Activated naive CD8-positive, alpha-beta T cell treated with anti-CD3 and anti-CD28 coated beads for 36 hours (primary cell): Measurements from ENCODE around the gene CYTH2. TPM values are rescaled to one million over a fixed set of nuclear protein-coding genes. Genes with fewer than 3 reads are reported as not detected.
"Not testable (repeated sequence)": the region's sequence is repeated elsewhere in the genome, so short reads cannot be mapped to it uniquely, and the experiment has no call there.

Experiments
- DNase-seq: peaks from one replicate; pipeline ENCODE4 v3.0.0; 2021
- H3K27ac Mint-ChIP-seq: one replicate; pipeline ENCODE4 v1.8.0; 2022; ENCODE audit warnings: mild to moderate bottlenecking, moderate library complexity, mixed read lengths
- H3K27me3 Mint-ChIP-seq: one replicate; pipeline ENCODE4 v1.8.0; 2022; ENCODE audit warnings: mild to moderate bottlenecking, mixed read lengths
- H3K36me3 Mint-ChIP-seq: one replicate; pipeline ENCODE4 v1.8.0; 2021; ENCODE audit warnings: mild to moderate bottlenecking, mixed read lengths
- H3K4me1 Mint-ChIP-seq: one replicate; pipeline ENCODE4 v1.8.0; 2021; ENCODE audit warnings: mixed read lengths
- H3K4me3 Mint-ChIP-seq: one replicate; pipeline ENCODE4 v1.8.0; 2022; ENCODE audit warnings: mild to moderate bottlenecking, moderate library complexity, mixed read lengths
- H3K9me3 Mint-ChIP-seq: one replicate; pipeline ENCODE4 v1.8.0; 2022; ENCODE audit warnings: mixed read lengths
- total RNA-seq, 2 experiments: library from RNA; stranded (reverse); gene quantifications; one replicate each; pipeline ENCODE4 v1.2.3, GENCODE V29; 2021

The CYTH2 gene
- total RNA-seq, 2 experiments from 2014 or later: 18.2 to 21.7 TPM

DNA sequence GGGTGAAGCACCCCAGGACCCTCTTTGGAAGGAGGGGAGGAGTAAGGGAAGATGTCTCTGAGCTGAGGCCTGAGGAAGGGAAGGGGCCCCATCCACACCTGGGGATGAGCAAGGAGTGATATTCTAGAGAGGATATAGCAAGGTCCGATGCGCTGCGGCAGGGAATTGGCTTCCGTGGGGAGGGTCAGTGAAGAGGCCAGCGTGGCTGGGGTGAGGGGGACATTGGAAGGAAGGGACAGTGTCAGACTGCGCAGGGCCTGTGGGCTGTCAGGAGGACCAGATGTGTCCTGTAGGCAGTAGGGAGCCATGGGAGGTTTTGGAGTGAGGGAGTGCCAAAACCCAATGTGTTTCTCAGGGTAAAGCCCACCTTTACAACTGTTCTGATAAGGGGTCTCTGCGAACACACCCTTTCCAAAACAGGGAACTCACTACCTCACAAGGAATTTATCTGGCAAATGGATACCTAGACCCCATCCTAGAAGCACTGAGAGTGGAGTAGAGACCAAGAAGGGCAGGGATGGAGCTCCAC, 38.8 kb downstream of the CYTH2 start:
- H3K4me3 Mint-ChIP-seq: no peak overlapping the region
- DNase-seq: no peak
- H3K36me3 Mint-ChIP-seq: no peaks in the 10 kb centered on the region
- no peak overlapping the region for H3K27ac Mint-ChIP-seq
- peaks cover 7% of the 10 kb centered on the region for H3K4me1 Mint-ChIP-seq
- H3K9me3 Mint-ChIP-seq: no peaks in the 10 kb centered on the region
- no peaks in the 10 kb centered on the region for H3K27me3 Mint-ChIP-seq

DNA sequence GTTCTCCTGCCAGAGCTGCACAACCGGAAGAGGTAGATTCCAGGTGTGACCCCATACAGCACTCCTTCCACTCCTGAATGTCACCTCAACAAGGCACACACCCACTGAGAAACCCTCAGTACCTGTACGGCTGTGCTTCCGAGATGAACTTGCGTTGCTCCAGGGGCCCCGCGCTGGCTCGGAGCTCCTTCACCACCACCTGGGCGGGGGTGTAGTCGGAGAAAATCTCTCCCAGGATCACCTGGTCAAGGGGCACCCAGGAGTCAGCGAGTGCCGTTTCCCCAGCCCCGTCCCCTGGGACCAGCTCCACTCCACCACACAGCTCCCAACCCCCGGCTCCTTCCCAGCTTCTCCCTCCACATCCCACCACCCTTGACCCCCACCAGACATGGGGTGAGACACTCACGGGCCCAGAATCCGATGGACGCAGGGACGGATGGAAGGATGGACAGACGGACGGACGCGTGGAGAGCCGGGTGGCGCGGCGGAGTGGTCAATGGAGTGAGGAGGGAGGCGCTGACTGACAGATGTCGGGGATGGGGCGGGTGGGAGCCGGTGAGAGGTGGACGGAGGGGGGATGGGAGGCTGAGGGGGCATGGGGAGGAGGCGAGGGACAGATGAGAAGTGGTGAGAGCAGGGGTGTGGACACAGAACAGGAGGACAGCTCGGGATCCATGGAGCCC, 39.7 kb downstream of the CYTH2 start:
- Mint-ChIP-seq H3K27ac (no peak overlapping the region), H3K9me3 (no peaks in the 10 kb centered on the region), H3K4me3 (no peak overlapping the region), H3K27me3 (no peaks in the 10 kb centered on the region), H3K36me3 (no peaks in the 10 kb centered on the region), H3K4me1 (peaks cover 8% of the 10 kb centered on the region)
- DNase-seq: no peak

- Mint-ChIP-seq H3K4me1 (peaks cover 11% of the 10 kb centered on the region), H3K27me3 (no peaks in the 10 kb centered on the region), H3K9me3 (no peaks in the 10 kb centered on the region), H3K27ac (no peak overlapping the region), H3K4me3 (no peak overlapping the region), H3K36me3 (no peaks in the 10 kb centered on the region)
- DNase-seq: no peak
Observed at GRCh38 chr19:48509467-48510194, 40.5 kb downstream of the CYTH2 start.

GRCh38 chr19:48510421-48511268, 41.5 kb downstream of the CYTH2 start:
- peak; percentile 73 for DNase-seq
- Mint-ChIP-seq H3K4me3 (peak overlapping the region; percentile 80), H3K27ac (no peak overlapping the region), H3K27me3 (no peaks in the 10 kb centered on the region), H3K4me1 (peaks cover 11% of the 10 kb centered on the region), H3K9me3 (no peaks in the 10 kb centered on the region), H3K36me3 (no peaks in the 10 kb centered on the region)

DNA sequence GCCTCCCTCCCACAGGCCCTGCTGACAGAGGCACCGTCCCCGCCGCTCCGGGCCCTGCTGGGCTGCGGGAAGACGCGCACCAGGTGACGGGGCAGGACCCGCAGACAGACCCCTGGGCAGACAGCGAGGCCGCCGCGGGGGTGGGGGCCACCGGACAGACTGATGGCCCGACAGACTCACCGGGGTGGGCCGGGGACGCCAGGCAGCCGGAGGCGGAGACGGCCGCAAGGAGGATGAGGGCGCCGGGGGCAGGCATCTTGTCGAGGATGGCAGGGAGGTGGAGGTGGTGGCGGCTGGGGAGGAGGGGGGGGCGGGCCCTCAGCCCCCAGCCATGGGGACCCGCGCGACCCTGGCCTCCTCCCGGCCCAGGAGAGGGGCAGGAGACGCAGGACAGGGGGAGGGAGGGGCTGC, 42.2 kb downstream of the CYTH2 start:
- H3K27ac Mint-ChIP-seq: no peak overlapping the region
- no peaks in the 10 kb centered on the region for H3K36me3 Mint-ChIP-seq
- DNase-seq: peak; percentile 35

GRCh38 chr19:48511800-48512503, 42.8 kb downstream of the CYTH2 start, which contains the start of gene LMTK3:
Gene LMTK3, minus strand, starts transcription at chr19:48511835. Its CDS starts 259 bp downstream, at chr19:48511576.
- peak; percentile 79 for DNase-seq
- H3K27ac Mint-ChIP-seq: no peak within 1 kb of the TSS
- H3K27me3 Mint-ChIP-seq: no peaks in the 10 kb centered on the region
- peak within 1 kb of the TSS; percentile 80 for H3K4me3 Mint-ChIP-seq
- peaks cover 11% of the 10 kb centered on the region for H3K4me1 Mint-ChIP-seq
- no peaks in the 10 kb centered on the region for H3K36me3 Mint-ChIP-seq
- no peaks in the 10 kb centered on the region for H3K9me3 Mint-ChIP-seq

More for the DNA sequence above, 42.2 kb downstream of the CYTH2 start:
- H3K4me3 Mint-ChIP-seq: peak overlapping the region; percentile 80
- no peaks in the 10 kb centered on the region for H3K9me3 Mint-ChIP-seq
- peaks cover 11% of the 10 kb centered on the region for H3K4me1 Mint-ChIP-seq
- no peaks in the 10 kb centered on the region for H3K27me3 Mint-ChIP-seq

GRCh38 chr19:48512504-48513288, 43.5 kb downstream of the CYTH2 start:
- H3K4me1 Mint-ChIP-seq: peaks cover 11% of the 10 kb centered on the region
- H3K4me3 Mint-ChIP-seq: no peak overlapping the region
- H3K36me3 Mint-ChIP-seq: no peaks in the 10 kb centered on the region
- no peak overlapping the region for H3K27ac Mint-ChIP-seq
- no peaks in the 10 kb centered on the region for H3K27me3 Mint-ChIP-seq
- no peaks in the 10 kb centered on the region for H3K9me3 Mint-ChIP-seq
- no peak for DNase-seq

DNA sequence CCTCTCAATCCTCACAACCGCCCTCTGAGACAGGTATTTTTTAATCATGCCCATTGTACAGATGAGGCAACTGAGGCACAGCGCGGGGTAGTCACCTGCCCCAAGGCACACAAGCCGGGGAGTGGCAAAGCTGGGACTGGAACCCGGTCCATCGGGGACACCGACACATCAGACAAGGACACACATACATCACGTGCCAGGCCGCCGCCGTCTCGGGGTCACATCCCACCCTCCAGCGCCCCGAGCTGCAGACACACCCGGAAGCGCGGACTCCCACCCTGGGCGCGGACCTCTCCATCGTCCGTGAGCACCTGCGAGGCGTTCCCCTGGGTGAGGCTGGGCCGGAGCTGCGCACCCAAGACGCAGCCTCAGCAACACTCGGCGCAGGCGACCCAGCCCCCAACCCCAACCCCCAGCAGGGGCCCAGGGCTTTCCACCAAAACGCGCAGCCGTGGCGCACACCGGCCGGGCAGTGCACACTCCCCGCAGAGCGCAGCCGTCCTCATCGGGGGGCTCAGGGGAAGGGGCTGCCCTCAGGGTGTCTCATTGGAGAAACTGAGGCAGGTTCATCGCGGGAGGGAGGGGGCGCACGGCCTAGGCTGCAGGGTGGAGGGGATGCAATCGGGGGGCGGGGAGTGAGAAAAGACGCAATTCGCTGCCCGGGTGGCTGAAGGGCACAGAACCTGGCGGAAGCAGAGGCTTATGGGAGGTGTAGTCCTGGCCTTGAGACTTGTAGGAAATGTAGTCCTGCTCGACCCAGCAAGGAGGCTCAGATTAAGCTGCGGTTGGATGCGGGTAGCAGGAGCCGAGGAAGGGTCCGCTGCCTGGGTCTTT, 44.3 kb downstream of the CYTH2 start:
- no peaks in the 10 kb centered on the region for H3K9me3 Mint-ChIP-seq
- peaks cover 11% of the 10 kb centered on the region for H3K4me1 Mint-ChIP-seq
- H3K27me3 Mint-ChIP-seq: no peaks in the 10 kb centered on the region
- no peaks in the 10 kb centered on the region for H3K36me3 Mint-ChIP-seq
- peak; percentile 77 for DNase-seq
- H3K4me3 Mint-ChIP-seq: no peak overlapping the region
- no peak overlapping the region for H3K27ac Mint-ChIP-seq

DNA sequence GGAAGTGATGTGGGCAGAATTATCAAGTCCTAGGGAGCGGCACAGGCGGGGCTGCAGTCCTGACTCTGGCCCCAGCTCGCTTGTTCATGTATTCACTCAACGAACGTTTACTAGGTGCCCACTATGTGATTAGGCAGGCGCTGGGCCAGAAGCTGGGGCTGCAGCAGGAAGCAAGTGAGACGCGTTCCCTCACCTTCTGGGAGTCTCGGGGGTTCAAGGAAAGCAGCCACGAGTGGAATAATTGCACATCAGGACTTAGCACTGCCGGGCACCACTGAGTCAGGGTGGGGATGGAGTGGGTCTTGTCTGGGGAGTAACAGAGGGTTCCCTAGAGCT, 44.9 kb downstream of the CYTH2 start:
- Mint-ChIP-seq H3K27me3 (no peaks in the 10 kb centered on the region), H3K36me3 (no peaks in the 10 kb centered on the region), H3K9me3 (no peaks in the 10 kb centered on the region), H3K4me3 (no peak overlapping the region), H3K27ac (no peak overlapping the region), H3K4me1 (peaks cover 11% of the 10 kb centered on the region)
- DNase-seq: no peak

- peak overlapping the region; percentile 62 for H3K27ac Mint-ChIP-seq
- H3K4me1 Mint-ChIP-seq: peaks cover 4% of the 10 kb centered on the region
- H3K4me3 Mint-ChIP-seq: no peak overlapping the region
- H3K36me3 Mint-ChIP-seq: no peaks in the 10 kb centered on the region
- no peaks in the 10 kb centered on the region for H3K9me3 Mint-ChIP-seq
- H3K27me3 Mint-ChIP-seq: no peaks in the 10 kb centered on the region
- no peak for DNase-seq
Observed at GRCh38 chr19:48516536-48516935, 47.4 kb downstream of the CYTH2 start.

GRCh38 chr19:48518207-48518606, 49.0 kb downstream of the CYTH2 start:
- Mint-ChIP-seq H3K27ac (no peak overlapping the region), H3K9me3 (no peaks in the 10 kb centered on the region), H3K27me3 (no peaks in the 10 kb centered on the region), H3K4me1 (peaks cover 4% of the 10 kb centered on the region), H3K4me3 (no peak overlapping the region), H3K36me3 (no peaks in the 10 kb centered on the region)
- DNase-seq: no peak

DNA sequence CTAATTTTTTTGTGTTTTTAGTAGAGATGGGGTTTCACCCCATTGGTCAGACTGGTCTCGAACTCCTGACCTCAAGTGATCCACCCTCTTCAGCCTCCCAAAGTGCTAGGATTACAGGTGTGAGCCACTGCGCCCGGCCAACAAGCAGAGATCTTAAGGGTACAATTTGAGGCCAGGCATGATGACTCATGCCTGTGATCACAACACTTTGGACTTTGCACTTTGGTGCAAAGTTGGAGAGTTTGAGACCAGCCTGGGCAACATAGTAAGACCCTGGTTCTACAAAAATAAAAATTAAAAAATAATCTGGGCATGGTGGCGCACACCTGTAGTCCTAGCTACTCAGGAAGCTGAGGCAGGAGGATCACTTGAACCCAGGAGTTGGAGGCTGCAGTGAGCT, 50.3 kb downstream of the CYTH2 start:
- H3K4me3 Mint-ChIP-seq, H3K4me1 Mint-ChIP-seq, H3K27ac Mint-ChIP-seq, H3K9me3 Mint-ChIP-seq, H3K27me3 Mint-ChIP-seq, DNase-seq, H3K36me3 Mint-ChIP-seq: not testable (repeated sequence)

- H3K4me1 Mint-ChIP-seq: no peaks in the 10 kb centered on the region
Observed at GRCh38 chr19:48520134-48520533, 51.0 kb downstream of the CYTH2 start.

More at GRCh38 chr19:48520134-48520533, 51.0 kb downstream of the CYTH2 start:
- Mint-ChIP-seq H3K36me3 (no peaks in the 10 kb centered on the region), H3K27ac (no peak overlapping the region), H3K27me3 (no peaks in the 10 kb centered on the region), H3K4me3 (no peak overlapping the region), H3K9me3 (peaks cover 5% of the 10 kb centered on the region)
- no peak for DNase-seq
